Stomach (tissue), 4 donors: ENCODE measurements around the gene RETREG1.

Source experiments
- CTCF ChIP-seq, 7 experiments: fragments of 450-650 bp in 4 of 7; fragments of 200-600 bp in 3 of 7; sonication (generic) in 3 of 7; IDR thresholded peaks; one replicate each; pipeline ENCODE4 v1.5.1; 2016 to 2019; ENCODE audit warnings: antibody characterized with exemption in 7 of 7, control low read depth in 2 of 7, mild to moderate bottlenecking in 1 of 7
- EP300 ChIP-seq: sonication (generic); formaldehyde crosslinking; IDR thresholded peaks from one replicate; pipeline ENCODE4 v1.6.1; 2017; ENCODE audit warnings: antibody characterized with exemption
- POLR2A ChIP-seq, 4 donors: fragments of 450-650 bp; IDR thresholded peaks; one replicate each; pipeline ENCODE4 v1.6.1; 2016; ENCODE audit warnings: antibody characterized with exemption in 4 of 4, control low read depth in 2 of 4, mild to moderate bottlenecking in 1 of 4, moderate library complexity in 1 of 4
- POLR2AphosphoS5 ChIP-seq, 3 donors: sonication (generic); formaldehyde crosslinking; IDR thresholded peaks; one replicate each; pipeline ENCODE4 v1.6.1; 2016; ENCODE audit warnings: antibody characterized with exemption in 3 of 3

GRCh38 chr5:16531063-16531648 lies 85.6 kb downstream of the RETREG1 start:
- no peak for TF ChIP-seq POLR2A (IDR thresholded peaks at IDR 0.05)
- TF ChIP-seq EP300 = no peak
- no peak for TF ChIP-seq CTCF (IDR thresholded peaks at IDR 0.05)
- no peak for TF ChIP-seq POLR2AphosphoS5 (IDR thresholded peaks at IDR 0.05)
